ENCODE measurements around the gene ZBP1.

Gene ZBP1

GRCh38 chr20:57596358-57596757, 23.9 kb downstream of the ZBP1 start:
- no peak for DNase-seq

GRCh38 chr20:57595041-57596030, 24.9 kb downstream of the ZBP1 start:
- no peak for DNase-seq

- peak; percentile 52 to 69 for DNase-seq
Measured at GRCh38 chr20:57594092-57594951, 25.9 kb downstream of the ZBP1 start.

GRCh38 chr20:57593134-57593886, 26.9 kb downstream of the ZBP1 start:
- no peak for DNase-seq

- DNase-seq, result no peak
Measured at GRCh38 chr20:57592263-57593092, 27.7 kb downstream of the ZBP1 start.

- no peak for DNase-seq
Measured at GRCh38 chr20:57591289-57592229, 28.7 kb downstream of the ZBP1 start.

- no peak for DNase-seq
Measured at GRCh38 chr20:57590485-57591288, 29.5 kb downstream of the ZBP1 start.

GRCh38 chr20:57589728-57590484, 30.3 kb downstream of the ZBP1 start:
- no peak for DNase-seq

GRCh38 chr20:57589123-57589727, 31.0 kb downstream of the ZBP1 start:
- no peak for DNase-seq

GRCh38 chr20:57588596-57588995, 31.6 kb downstream of the ZBP1 start:
- DNase-seq, result no peak

GRCh38 chr20:57587989-57588377, 32.2 kb downstream of the ZBP1 start:
- DNase-seq, result no peak

GRCh38 chr20:57587278-57587988, 32.8 kb downstream of the ZBP1 start:
- no peak for DNase-seq

GRCh38 chr20:57586943-57587277, 33.3 kb downstream of the ZBP1 start:
- no peak for DNase-seq

GRCh38 chr20:57586370-57586793, 33.8 kb downstream of the ZBP1 start:
- DNase-seq, result no peak

GRCh38 chr20:57585466-57586213, 34.6 kb downstream of the ZBP1 start:
- DNase-seq, result no peak

GRCh38 chr20:57584768-57585461, 35.3 kb downstream of the ZBP1 start:
- no peak for DNase-seq

Measured in NCI-H1930 (cell line).